Epithelial cell of esophagus (primary cell): ENCODE data around the gene MRPS2.
"Not testable (repeated sequence)": the region's sequence is repeated elsewhere in the genome, so short reads cannot be mapped to it uniquely, and the experiment has no call there.

Experiments
- DNase-seq: peaks from one replicate; pipeline ENCODE4 v3.0.0; 2010; ENCODE audit warnings: low read depth
- H3K4me3 ChIP-seq: 2 replicates; pipeline ENCODE4 v1.5.1; 2011; ENCODE audit warnings: mild to moderate bottlenecking, low read length, control low read depth
- CTCF ChIP-seq: IDR thresholded peaks from 2 replicates; pipeline ENCODE4 v1.5.1; 2011; ENCODE audit warnings: low read depth, mild to moderate bottlenecking, low read length, control low read depth, inconsistent platforms; ENCODE audit not compliant: insufficient read depth; ENCODE audit errors: missing control alignments

The MRPS2 gene

GRCh38 chr9:135500525-135501260, at the start of gene MRPS2:
MRPS2 (plus strand) TSS chr9:135500682; CDS start chr9:135500711, 29 bp downstream.
- DNase-seq = peak; percentile 86
- H3K4me3 ChIP-seq = peak within 1 kb of the TSS; percentile 74
- peak; percentile 58 for TF ChIP-seq CTCF

DNA sequence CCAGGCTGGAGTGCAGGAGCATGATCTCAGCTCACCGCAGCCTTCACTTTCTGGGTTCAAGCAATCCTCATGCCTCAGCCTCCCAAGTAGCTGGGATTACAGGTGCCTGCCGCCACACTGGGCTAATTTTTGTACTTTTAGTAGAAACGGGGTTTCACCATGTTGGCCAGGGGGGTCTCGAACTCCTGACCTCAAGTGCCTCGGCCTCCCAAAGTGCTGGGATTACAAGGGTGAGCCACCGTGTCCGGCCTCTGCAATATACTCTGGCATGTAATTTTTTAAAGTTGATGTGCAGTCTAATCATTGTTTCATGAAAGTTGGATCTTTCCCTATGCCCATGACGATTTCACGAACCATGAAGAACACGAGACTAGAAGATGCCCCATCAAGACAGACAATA, 49.5 kb upstream of the MRPS2 start:
- TF ChIP-seq CTCF = no peak
- no peak overlapping the region for H3K4me3 ChIP-seq
- no peak for DNase-seq

- DNase-seq, H3K4me3 ChIP-seq: not testable (repeated sequence)
These were observed 48.6 kb upstream of the MRPS2 start for GRCh38 chr9:135451909-135452308.

DNA sequence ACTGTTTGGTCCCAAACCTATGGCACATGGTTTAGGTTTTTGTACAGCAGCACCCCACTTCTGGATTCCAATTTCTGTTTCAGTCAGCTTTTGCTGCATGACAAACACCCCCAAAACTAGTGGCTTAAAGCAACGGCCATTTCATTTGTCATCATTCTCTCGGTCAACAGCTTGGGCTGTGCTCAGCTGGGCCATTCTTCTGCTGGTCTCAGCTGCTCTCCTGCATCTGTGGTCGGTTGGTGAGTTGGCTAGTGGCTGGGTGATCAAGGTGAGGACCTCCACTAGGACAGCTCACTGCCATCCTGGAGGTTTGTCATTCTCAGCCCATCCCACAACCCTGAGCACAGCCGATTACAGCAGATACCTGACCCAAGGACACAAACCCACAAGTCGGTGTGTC, 45.7 kb upstream of the MRPS2 start:
- DNase-seq = no peak
- no peak overlapping the region for H3K4me3 ChIP-seq
- TF ChIP-seq CTCF = no peak

DNA sequence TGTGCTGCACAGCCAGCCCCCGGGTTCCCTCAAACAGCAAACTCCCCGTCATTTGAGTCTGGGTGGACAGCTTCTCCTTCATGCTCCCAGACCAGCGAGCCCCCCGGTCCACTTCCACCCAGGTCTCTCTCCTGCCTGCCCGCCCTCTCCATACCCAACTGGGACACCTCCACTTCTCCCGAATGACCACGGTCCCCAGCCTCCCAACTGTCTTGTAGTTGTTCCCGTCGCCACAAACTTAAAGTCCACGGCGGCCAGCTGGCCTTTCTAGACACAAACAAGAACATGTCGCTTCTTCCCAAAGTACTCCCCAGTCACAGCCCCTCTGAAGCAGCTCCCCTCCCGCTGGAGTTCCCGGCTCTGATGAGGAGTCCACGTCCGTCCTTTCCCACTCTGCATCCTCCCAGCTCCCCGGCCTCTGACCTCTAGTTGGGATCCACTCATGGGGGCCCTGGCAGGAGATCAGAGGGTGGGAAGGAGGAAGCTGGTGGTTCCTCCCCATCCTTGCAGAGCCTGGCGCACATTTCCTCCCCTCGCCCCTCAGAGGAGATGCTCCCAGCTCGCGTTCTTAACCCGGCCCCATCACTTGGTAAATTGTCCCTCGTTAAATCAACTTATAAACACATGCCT, 45.0 kb upstream of the MRPS2 start:
- no peak overlapping the region for H3K4me3 ChIP-seq
- DNase-seq = no peak
- no peak for TF ChIP-seq CTCF

DNA sequence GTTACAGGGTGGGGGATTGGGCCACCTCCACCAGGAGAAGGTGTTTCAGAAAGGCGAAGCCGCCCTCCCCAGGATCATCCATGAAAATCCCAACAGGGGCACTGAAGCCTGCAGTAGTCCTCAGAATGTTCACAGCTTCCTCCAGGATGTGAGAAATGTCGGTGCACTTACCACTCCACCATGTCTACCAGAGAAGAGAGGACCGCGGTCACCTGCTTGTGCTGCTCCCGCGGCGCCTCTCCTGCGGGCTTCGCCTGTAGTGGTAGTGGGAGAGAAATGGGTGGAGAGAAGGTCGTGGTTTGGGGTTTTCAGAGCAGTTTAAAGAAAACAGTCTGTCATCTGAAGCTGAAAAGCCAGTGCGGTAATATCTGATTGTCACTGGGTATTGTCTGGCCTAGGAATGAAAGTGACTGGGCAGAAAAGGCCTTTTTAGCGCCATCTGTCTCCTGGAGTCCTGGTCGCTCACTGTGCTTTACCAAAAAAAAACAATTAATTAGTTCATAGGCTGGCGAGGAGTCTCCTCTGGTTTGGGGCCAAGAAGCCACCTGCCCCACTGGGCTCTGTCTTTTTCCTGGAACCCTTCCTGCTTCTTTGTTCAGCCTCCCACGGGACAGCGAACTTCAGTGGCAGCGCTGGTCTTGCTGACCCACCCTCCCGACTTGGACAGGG, 43.9 kb upstream of the MRPS2 start:
- TF ChIP-seq CTCF = no peak
- DNase-seq = no peak

GRCh38 chr9:135458478-135458877, 42.0 kb upstream of the MRPS2 start:
- not testable (repeated sequence) for DNase-seq

More for the DNA sequence above, 43.9 kb upstream of the MRPS2 start:
- H3K4me3 ChIP-seq = no peak overlapping the region

More at GRCh38 chr9:135458478-135458877, 42.0 kb upstream of the MRPS2 start:
- not testable (repeated sequence) for H3K4me3 ChIP-seq
